ENCODE data around the gene PLPP3. TPM values are rescaled to one million over a fixed set of nuclear protein-coding genes. Genes with fewer than 3 reads are reported as not detected.

PLPP3 gene
- polyA plus RNA-seq, 3 donors: 0.21 to 0.32 TPM; not detected in 1

GRCh38 chr1:56482486-56482885 is 96.9 kb downstream of the PLPP3 start:
- intact Hi-C loops (cut with micrococcal nuclease): no loop called here
- H3K36me3 Mint-ChIP-seq: peaks cover 5 to 11% of the 10 kb centered on the region in 2 donors
- Histone ChIP-seq H3K9ac (ENCODE audit: insufficient read depth, low read length, poor library complexity, severe bottlenecking) (no peak overlapping the region), H2AFZ (ENCODE audit: insufficient read depth, low read depth, low read length, poor library complexity, severe bottlenecking) (no peak overlapping the region), H3K27ac (ENCODE audit: low read depth in 1 of 2, low read length in 2 of 2) (no peak overlapping the region), H3K79me2 (ENCODE audit: insufficient read depth, low read length) (no peaks in the 10 kb centered on the region), H3K4me3 (replicated peaks in 1 of 3; ENCODE audit: low read depth in 2 of 3, low read length in 3 of 3) (no peak overlapping the region), H3K36me3 (replicated peaks in 1 of 2; ENCODE audit: control insufficient read depth in 1 of 2, insufficient read depth in 2 of 2, low read length in 2 of 2) (no peaks in the 10 kb centered on the region), H3K4me2 (replicated peaks; ENCODE audit: extremely low read depth, low read length, poor library complexity, severe bottlenecking) (no peak overlapping the region), H4K20me1 (ENCODE audit: insufficient read depth, low read length) (no peaks in the 10 kb centered on the region), H3K9me3 (replicated peaks in 1 of 2; ENCODE audit: control insufficient read depth in 1 of 2, insufficient read depth in 1 of 2, low read length in 2 of 2) (no peaks in the 10 kb centered on the region), H3K27me3 (ENCODE audit: control insufficient read depth in 2 of 2, insufficient read depth in 2 of 2, low read length in 2 of 2) (peaks cover 2 to 15% of the 10 kb centered on the region in 2 donors), H3K4me1 (ENCODE audit: control insufficient read depth in 1 of 2, insufficient read depth in 2 of 2, low read length in 2 of 2) (peaks cover 16 to 17% of the 10 kb centered on the region in 2 donors)
- WGBS (ENCODE audit: insufficient coverage): no CpG with 5 or more reads among the region's 1 CpG
- no peak overlapping the region for H3K4me3 Mint-ChIP-seq
- peaks cover 17% of the 10 kb centered on the region for H3K4me1 Mint-ChIP-seq
- TF ChIP-seq, protein P1, sequence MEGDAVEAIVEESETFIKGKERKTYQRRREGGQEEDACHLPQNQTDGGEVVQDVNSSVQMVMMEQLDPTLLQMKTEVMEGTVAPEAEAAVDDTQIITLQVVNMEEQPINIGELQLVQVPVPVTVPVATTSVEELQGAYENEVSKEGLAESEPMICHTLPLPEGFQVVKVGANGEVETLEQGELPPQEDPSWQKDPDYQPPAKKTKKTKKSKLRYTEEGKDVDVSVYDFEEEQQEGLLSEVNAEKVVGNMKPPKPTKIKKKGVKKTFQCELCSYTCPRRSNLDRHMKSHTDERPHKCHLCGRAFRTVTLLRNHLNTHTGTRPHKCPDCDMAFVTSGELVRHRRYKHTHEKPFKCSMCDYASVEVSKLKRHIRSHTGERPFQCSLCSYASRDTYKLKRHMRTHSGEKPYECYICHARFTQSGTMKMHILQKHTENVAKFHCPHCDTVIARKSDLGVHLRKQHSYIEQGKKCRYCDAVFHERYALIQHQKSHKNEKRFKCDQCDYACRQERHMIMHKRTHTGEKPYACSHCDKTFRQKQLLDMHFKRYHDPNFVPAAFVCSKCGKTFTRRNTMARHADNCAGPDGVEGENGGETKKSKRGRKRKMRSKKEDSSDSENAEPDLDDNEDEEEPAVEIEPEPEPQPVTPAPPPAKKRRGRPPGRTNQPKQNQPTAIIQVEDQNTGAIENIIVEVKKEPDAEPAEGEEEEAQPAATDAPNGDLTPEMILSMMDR (IDR thresholded peaks at IDR 0.05): no peak
- peaks cover 6 to 30% (median 14%) of the 10 kb centered on the region in 3 donors for H3K27me3 Mint-ChIP-seq (ENCODE audit: low read depth in 3 of 3)
- H3K9me3 Mint-ChIP-seq: peaks cover 0 to 2% (median 0%) of the 10 kb centered on the region in 7 donors
- DNase-seq: no peak
- no peak overlapping the region for H3K27ac Mint-ChIP-seq

DNA sequence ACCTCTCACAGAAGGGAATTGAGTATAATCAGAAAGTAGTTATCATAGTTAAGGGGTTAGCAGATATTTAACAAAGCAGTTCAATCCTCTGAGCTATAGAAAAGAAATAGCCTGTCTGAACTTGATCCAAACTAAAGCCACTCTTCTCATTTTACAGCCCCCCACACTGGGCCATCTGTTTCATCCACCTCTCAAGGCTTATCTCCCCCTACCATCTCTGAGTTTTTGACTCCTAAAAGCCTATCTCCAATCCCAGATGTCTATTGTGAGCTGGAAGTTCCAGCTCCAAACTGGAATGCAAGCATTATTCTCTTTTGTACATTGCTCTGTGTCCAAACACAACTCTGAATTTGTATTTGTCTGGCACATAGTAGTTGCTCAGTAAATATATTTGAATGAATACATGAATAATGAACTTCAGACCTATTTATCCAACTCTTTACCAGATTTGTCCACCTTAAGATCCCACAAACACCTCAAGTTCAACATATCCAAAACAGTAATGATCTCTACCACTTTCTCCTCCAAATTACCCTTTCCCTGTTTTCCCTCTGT is 98.1 kb downstream of the PLPP3 start:
- H3K9me3 Mint-ChIP-seq: peaks cover 0 to 8% (median 2%) of the 10 kb centered on the region in 7 donors
- H3K9me3 ChIP-seq (replicated peaks in 1 of 2; ENCODE audit: control insufficient read depth in 1 of 2, insufficient read depth in 1 of 2, low read length in 2 of 2): no peaks in the 10 kb centered on the region
- H3K79me2 ChIP-seq (ENCODE audit: insufficient read depth, low read length): no peaks in the 10 kb centered on the region
- peaks cover 9 to 27% of the 10 kb centered on the region in 2 donors for H3K27me3 ChIP-seq (ENCODE audit: control insufficient read depth in 2 of 2, insufficient read depth in 2 of 2, low read length in 2 of 2)
- H3K27ac Mint-ChIP-seq: no peak overlapping the region
- H4K20me1 ChIP-seq (ENCODE audit: insufficient read depth, low read length): no peaks in the 10 kb centered on the region
- no peak overlapping the region for H3K4me3 ChIP-seq (replicated peaks in 1 of 3; ENCODE audit: low read depth in 2 of 3, low read length in 3 of 3)
- H3K27me3 Mint-ChIP-seq (ENCODE audit: low read depth in 3 of 3): peaks cover 18 to 42% (median 27%) of the 10 kb centered on the region in 3 donors
- intact Hi-C loops (cut with micrococcal nuclease): no loop called here
- no peak overlapping the region for H2AFZ ChIP-seq (ENCODE audit: insufficient read depth, low read depth, low read length, poor library complexity, severe bottlenecking)
- DNase-seq: no peak
- no peaks in the 10 kb centered on the region for H3K36me3 ChIP-seq (replicated peaks in 1 of 2; ENCODE audit: control insufficient read depth in 1 of 2, insufficient read depth in 2 of 2, low read length in 2 of 2)
- H3K27ac ChIP-seq (ENCODE audit: low read depth in 1 of 2, low read length in 2 of 2): no peak overlapping the region
- H3K9ac ChIP-seq (ENCODE audit: insufficient read depth, low read length, poor library complexity, severe bottlenecking): no peak overlapping the region
- H3K4me1 ChIP-seq (ENCODE audit: control insufficient read depth in 1 of 2, insufficient read depth in 2 of 2, low read length in 2 of 2): peaks cover 20 to 23% of the 10 kb centered on the region in 2 donors
- TF ChIP-seq, protein P1 (IDR thresholded peaks at IDR 0.05): no peak
- H3K4me3 Mint-ChIP-seq: peak overlapping the region in 1 of 2 donors; percentile 1
- peaks cover 24% of the 10 kb centered on the region for H3K4me1 Mint-ChIP-seq
- no peak overlapping the region for H3K4me2 ChIP-seq (replicated peaks; ENCODE audit: extremely low read depth, low read length, poor library complexity, severe bottlenecking)
- H3K36me3 Mint-ChIP-seq: peaks cover 10 to 17% of the 10 kb centered on the region in 2 donors
